GM23248 (cell line): ENCODE data around the gene TNIK. TPM values are rescaled to one million over a fixed set of nuclear protein-coding genes. Genes with fewer than 3 reads are reported as not detected.
A peak's percentile ranks its signal among the peaks of the same experiment; 100 is the strongest.

ENCODE experiments used
- DNase-seq: peaks from one replicate; pipeline ENCODE4 v3.0.0-alpha.2; 2015
- H2AFZ ChIP-seq: fragments of 200-600 bp; sonication (generic); 2 replicates; pipeline ENCODE4 v1.6.1; 2016; ENCODE audit warnings: antibody characterized with exemption
- H3F3A ChIP-seq: fragments of 200-600 bp; sonication (generic); 2 replicates; pipeline ENCODE4 v1.6.1; 2016; ENCODE audit warnings: mild to moderate bottlenecking, antibody characterized with exemption, mixed run types; ENCODE audit not compliant: insufficient read depth
- H3K27ac ChIP-seq: fragments of 200-600 bp; sonication (generic); 2 replicates; pipeline ENCODE4 v1.5.1; 2016; ENCODE audit warnings: mild to moderate bottlenecking
- H3K27me3 ChIP-seq: fragments of 200-600 bp; sonication (generic); replicated peaks from 2 replicates; pipeline ENCODE4 v1.6.1; 2016; ENCODE audit warnings: mild to moderate bottlenecking; ENCODE audit not compliant: insufficient read depth
- H3K36me3 ChIP-seq: fragments of 200-600 bp; sonication (generic); 2 replicates; pipeline ENCODE4 v1.6.1; 2016; ENCODE audit warnings: low read depth, mild to moderate bottlenecking
- H3K4me1 ChIP-seq: fragments of 200-600 bp; sonication (generic); 2 replicates; pipeline ENCODE4 v1.6.1; 2016; ENCODE audit warnings: mild to moderate bottlenecking; ENCODE audit not compliant: insufficient read depth
- H3K4me2 ChIP-seq: fragments of 200-600 bp; sonication (generic); one replicate; pipeline ENCODE4 v1.6.1; 2016; ENCODE audit warnings: mild to moderate bottlenecking; ENCODE audit not compliant: unreplicated experiment
- H3K4me3 ChIP-seq: fragments of 200-600 bp; sonication (generic); 2 replicates; pipeline ENCODE4 v1.5.1; 2016; ENCODE audit warnings: mild to moderate bottlenecking
- H3K79me2 ChIP-seq: fragments of 200-600 bp; sonication (generic); 2 replicates; pipeline ENCODE4 v1.6.1; 2016; ENCODE audit warnings: mild to moderate bottlenecking; ENCODE audit not compliant: insufficient read depth
- H3K9ac ChIP-seq: fragments of 200-600 bp; sonication (generic); 2 replicates; pipeline ENCODE4 v1.6.1; 2016; ENCODE audit warnings: mild to moderate bottlenecking
- H3K9me2 ChIP-seq: fragments of 200-600 bp; sonication (generic); 2 replicates; pipeline ENCODE4 v1.6.1; 2016; ENCODE audit warnings: mixed run types, mild to moderate bottlenecking, moderate library complexity; ENCODE audit not compliant: insufficient read depth
- H3K9me3 ChIP-seq: fragments of 200-600 bp; sonication (generic); one replicate; pipeline ENCODE4 v1.6.1; 2017; ENCODE audit warnings: low read depth
- H4K20me1 ChIP-seq: fragments of 200-600 bp; sonication (generic); 2 replicates; pipeline ENCODE4 v1.6.0; 2016; ENCODE audit not compliant: insufficient read depth
- EZH2 ChIP-seq: fragments of 200-600 bp; sonication (generic); IDR thresholded peaks from 2 replicates; pipeline ENCODE4 v1.6.1; 2018; ENCODE audit warnings: antibody characterized with exemption, mild to moderate bottlenecking; ENCODE audit not compliant: insufficient read depth, poor library complexity, severe bottlenecking
- EZH2phosphoT487 ChIP-seq: fragments of 200-600 bp; sonication (generic); IDR thresholded peaks from 2 replicates; pipeline ENCODE4 v1.6.1; 2018; ENCODE audit warnings: antibody characterized with exemption, moderate library complexity, mild to moderate bottlenecking, low read depth; ENCODE audit not compliant: insufficient read depth
- WGBS, 2 experiments: methylation state at CpG; one replicate each; pipeline ENCODE4 v1.1.6; 2015 to 2017; ENCODE audit warnings: low lambda C conversion rate in 2 of 2, low coverage in 1 of 2; ENCODE audit errors: missing lambda C conversion rate in 2 of 2; 5-methylcytosine and 5-hydroxymethylcytosine counted together
- in situ Hi-C: fragments of 300-500 bp; cut with MboI; formaldehyde crosslinking; loops from 2 replicates; pipeline ENCODE4 v1.15.0; 2020
- polyA plus RNA-seq: library from polyadenylated mRNA; unstranded; fragments of >200 nt; fragmentation: Nextera tagmentation; extraction: Ambion mirVana; gene quantifications from 2 replicates; pipeline ENCODE4 v1.2.1, GENCODE V29; 2016
- total RNA-seq: library from RNA; depleted of rRNA; stranded (reverse); fragments of >200 nt; shearing (Covaris generic); gene quantifications from 2 replicates; pipeline ENCODE4 v1.2.3, GENCODE V29; 2014

The TNIK gene
- total and polyA plus RNA-seq, 2 experiments from 2014 or later, result 0.80 to 2.3 TPM

GRCh38 chr3:171283183-171283847 lies 176.9 kb downstream of the TNIK start:
- H3K9me2 ChIP-seq, result no peaks in the 10 kb centered on the region
- H3K27me3 ChIP-seq, result no peaks in the 10 kb centered on the region
- peaks cover 37% of the 10 kb centered on the region for H3K4me1 ChIP-seq
- H3K9ac ChIP-seq, result no peak overlapping the region
- H3K36me3 ChIP-seq, result no peaks in the 10 kb centered on the region
- in situ Hi-C loops, result no loop called here
- H3F3A ChIP-seq, result peaks cover 20% of the 10 kb centered on the region
- H3K4me2 ChIP-seq, result peak overlapping the region; percentile 48
- 63 to 68% methylated on average over 6 of the region's 6 CpGs for WGBS, 2 experiments
- TF ChIP-seq EZH2phosphoT487 (no peak), EZH2 (no peak)
- H3K79me2 ChIP-seq, result no peaks in the 10 kb centered on the region
- no peak overlapping the region for H2AFZ ChIP-seq
- H3K9me3 ChIP-seq, result no peaks in the 10 kb centered on the region
- no peak overlapping the region for H3K4me3 ChIP-seq
- H4K20me1 ChIP-seq, result no peaks in the 10 kb centered on the region
- no peak for DNase-seq
- H3K27ac ChIP-seq, result no peak overlapping the region

GRCh38 chr3:171282041-171282440 lies 178.2 kb downstream of the TNIK start:
- no peak for TF ChIP-seq EZH2
- TF ChIP-seq EZH2phosphoT487, result no peak
- Histone ChIP-seq H3K9ac (no peak overlapping the region), H2AFZ (no peak overlapping the region), H3K36me3 (no peaks in the 10 kb centered on the region), H4K20me1 (no peaks in the 10 kb centered on the region), H3K4me1 (peaks cover 37% of the 10 kb centered on the region), H3K27me3 (no peaks in the 10 kb centered on the region), H3K9me3 (no peaks in the 10 kb centered on the region), H3K9me2 (no peaks in the 10 kb centered on the region), H3K4me2 (no peak overlapping the region), H3K4me3 (no peak overlapping the region), H3F3A (peaks cover 20% of the 10 kb centered on the region), H3K27ac (no peak overlapping the region), H3K79me2 (no peaks in the 10 kb centered on the region)
- DNase-seq, result peak; percentile 33
- in situ Hi-C loops, result no loop called here
- 88 to 89% methylated on average over 4 of the region's 4 CpGs for WGBS, 2 experiments

GRCh38 chr3:171281256-171281992 lies 178.8 kb downstream of the TNIK start:
- WGBS, 2 experiments, result 70 to 84% methylated on average over 2 of the region's 2 CpGs
- H3K27ac ChIP-seq, result no peak overlapping the region
- no peak overlapping the region for H3K4me2 ChIP-seq

GRCh38 chr3:171279972-171280371 lies 180.2 kb downstream of the TNIK start:
- no peak for DNase-seq
- in situ Hi-C loops, result no loop called here
- Histone ChIP-seq H3K27me3 (no peaks in the 10 kb centered on the region), H3K4me3 (no peak overlapping the region), H2AFZ (no peak overlapping the region), H3K9me3 (no peaks in the 10 kb centered on the region), H3K9ac (no peak overlapping the region), H3K9me2 (no peaks in the 10 kb centered on the region), H3K36me3 (no peaks in the 10 kb centered on the region), H4K20me1 (no peaks in the 10 kb centered on the region), H3K79me2 (no peaks in the 10 kb centered on the region), H3K27ac (no peak overlapping the region), H3K4me1 (peaks cover 27% of the 10 kb centered on the region), H3K4me2 (no peak overlapping the region), H3F3A (peaks cover 8% of the 10 kb centered on the region)
- TF ChIP-seq EZH2phosphoT487, result no peak
- no peak for TF ChIP-seq EZH2
- WGBS, 2 experiments, result 57 to 62% methylated on average over 3 of the region's 3 CpGs

More at GRCh38 chr3:171281256-171281992, 178.8 kb downstream of the TNIK start:
- Histone ChIP-seq H3K9me3 (no peaks in the 10 kb centered on the region), H4K20me1 (no peaks in the 10 kb centered on the region), H3K9me2 (no peaks in the 10 kb centered on the region), H3K9ac (no peak overlapping the region), H3K36me3 (no peaks in the 10 kb centered on the region), H3K4me1 (peaks cover 37% of the 10 kb centered on the region), H3K79me2 (no peaks in the 10 kb centered on the region), H2AFZ (no peak overlapping the region), H3F3A (peaks cover 20% of the 10 kb centered on the region), H3K27me3 (no peaks in the 10 kb centered on the region), H3K4me3 (no peak overlapping the region)
- TF ChIP-seq EZH2, result no peak
- TF ChIP-seq EZH2phosphoT487, result no peak
- in situ Hi-C loops, result no loop called here
- DNase-seq, result no peak
